HG02571 (cell line): ENCODE results near the gene SMC3.
A peak's percentile ranks its signal among the peaks of the same experiment; 100 is the strongest.
"Not testable (repeated sequence)": the region's sequence is repeated elsewhere in the genome, so short reads cannot be mapped to it uniquely, and the experiment has no call there.

Source experiments
- ATAC-seq: cut with Tn5 transposase; IDR thresholded peaks from one replicate; pipeline ENCODE4 v1.9.1; 2021; ENCODE audit warnings: mild to moderate bottlenecking, moderate library complexity; ENCODE audit not compliant: unreplicated experiment

SMC3 gene

DNA sequence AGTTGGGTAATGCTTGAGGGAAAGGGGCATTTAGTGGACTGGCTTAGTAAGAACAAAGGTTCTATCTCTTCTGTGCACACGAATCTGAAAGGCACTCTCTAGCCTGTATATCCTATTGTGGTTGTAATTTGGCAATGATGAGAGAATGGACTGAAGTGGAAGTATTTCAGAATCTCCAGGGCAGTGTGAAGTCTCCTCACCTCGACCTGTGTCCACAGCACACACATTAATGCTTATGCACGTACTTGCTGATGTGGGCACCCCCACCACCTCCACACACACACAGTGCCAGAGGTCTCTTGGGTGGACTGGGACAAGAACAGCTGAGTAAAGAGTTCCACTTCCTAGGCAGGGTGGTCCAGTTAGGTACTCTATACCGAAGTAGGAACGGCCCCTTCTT is 6.9 kb downstream of the SMC3 start:
- no peak for ATAC-seq

DNA sequence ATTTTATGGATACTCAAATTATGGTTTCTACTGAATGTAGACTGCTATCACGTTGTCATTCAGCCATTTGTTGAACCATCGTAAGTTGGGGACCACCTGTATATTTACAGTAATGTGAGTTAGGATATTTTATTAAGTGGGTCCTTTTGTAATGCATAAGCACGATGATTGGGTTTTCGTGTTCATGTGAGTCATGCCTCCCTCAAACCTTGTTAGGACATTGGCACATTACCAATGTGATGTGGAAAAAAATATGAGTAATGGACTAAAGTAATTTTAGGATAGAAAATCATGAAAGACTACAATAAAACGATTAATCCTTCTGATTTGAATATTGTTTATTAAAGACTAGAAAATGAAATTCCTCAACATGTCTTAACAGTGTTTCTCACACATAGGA is 8.7 kb downstream of the SMC3 start:
- no peak for ATAC-seq

DNA sequence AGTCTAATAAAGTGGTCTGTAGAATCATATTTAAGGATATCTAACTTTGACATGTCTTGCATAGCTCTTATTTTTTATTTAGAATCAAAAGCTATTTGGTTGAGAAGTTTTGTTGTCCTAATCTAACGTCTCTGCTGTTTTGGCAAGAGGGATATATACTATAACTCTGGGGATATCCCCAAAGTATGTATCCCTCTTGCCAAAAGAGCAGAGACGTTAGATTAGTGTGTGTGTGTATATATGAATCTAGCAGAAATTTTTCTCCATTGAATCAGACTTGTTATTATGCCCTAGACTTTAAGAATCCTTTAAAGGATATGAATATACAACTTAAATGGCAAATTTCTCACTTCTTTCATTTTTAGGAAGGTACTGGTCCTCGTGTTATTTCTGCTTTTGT is 9.6 kb downstream of the SMC3 start:
- no peak for ATAC-seq

DNA sequence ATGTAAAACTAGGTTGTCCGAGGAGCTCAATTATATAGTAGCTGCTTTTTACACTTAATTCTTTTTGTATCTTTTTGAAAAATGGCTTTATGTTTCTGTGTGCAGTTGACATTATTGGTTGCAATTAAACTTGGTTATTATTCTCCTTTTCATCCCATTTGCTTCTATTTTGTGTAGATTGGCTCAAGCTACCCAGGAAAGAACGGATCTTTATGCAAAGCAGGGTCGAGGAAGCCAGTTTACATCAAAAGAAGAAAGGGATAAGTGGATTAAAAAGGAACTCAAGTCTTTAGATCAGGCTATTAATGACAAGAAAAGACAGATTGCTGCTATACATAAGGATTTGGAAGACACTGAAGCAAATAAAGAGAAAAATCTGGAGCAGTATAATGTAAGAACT is 16.5 kb downstream of the SMC3 start:
- ATAC-seq: no peak

GRCh38 chr10:110591760-110592159 is 24.3 kb downstream of the SMC3 start:
- ATAC-seq: no peak

DNA sequence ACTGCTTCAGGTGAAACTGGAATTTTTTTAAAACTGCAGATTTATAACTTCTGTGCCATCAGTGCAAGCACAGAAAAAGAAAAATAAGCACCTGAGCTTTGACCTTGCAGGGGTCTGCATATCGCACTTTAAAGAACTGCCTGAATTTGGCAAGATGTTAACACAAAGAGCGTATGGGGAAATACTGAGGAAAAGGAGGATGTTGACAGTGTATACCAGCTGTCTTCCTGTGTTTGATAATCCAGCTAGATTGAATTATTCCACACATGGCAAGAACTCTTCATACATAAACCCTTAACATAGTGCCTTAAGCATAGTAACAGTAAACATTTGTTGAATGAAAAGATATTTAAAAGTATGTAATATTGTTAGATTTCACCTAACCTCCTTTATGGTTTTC is 30.0 kb downstream of the SMC3 start:
- no peak for ATAC-seq

GRCh38 chr10:110600487-110601101 is 33.1 kb downstream of the SMC3 start:
- ATAC-seq: no peak

DNA sequence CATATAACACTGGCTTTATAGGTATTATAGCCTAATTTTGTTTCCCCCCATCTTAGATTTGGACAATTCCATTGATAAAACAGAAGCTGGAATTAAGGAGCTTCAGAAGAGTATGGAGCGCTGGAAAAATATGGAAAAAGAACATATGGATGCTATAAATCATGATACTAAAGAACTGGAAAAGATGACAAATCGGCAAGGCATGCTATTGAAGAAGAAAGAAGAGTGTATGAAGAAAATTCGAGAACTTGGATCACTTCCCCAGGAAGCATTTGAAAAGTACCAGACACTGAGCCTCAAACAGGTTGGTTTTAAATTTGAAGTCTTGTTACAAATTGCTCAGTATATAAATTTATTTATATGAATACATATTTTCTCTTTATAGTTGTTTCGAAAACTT is 34.1 kb downstream of the SMC3 start:
- ATAC-seq: no peak

- no peak for ATAC-seq
These were observed 40.6 kb downstream of the SMC3 start for GRCh38 chr10:110608087-110608486.

- no peak for ATAC-seq
These were observed 42.1 kb downstream of the SMC3 start for GRCh38 chr10:110609605-110610004.

GRCh38 chr10:110610308-110610774 is 42.8 kb downstream of the SMC3 start:
- no peak for ATAC-seq

- ATAC-seq: not testable (repeated sequence)
These were observed 43.3 kb downstream of the SMC3 start for GRCh38 chr10:110610781-110611180.

DNA sequence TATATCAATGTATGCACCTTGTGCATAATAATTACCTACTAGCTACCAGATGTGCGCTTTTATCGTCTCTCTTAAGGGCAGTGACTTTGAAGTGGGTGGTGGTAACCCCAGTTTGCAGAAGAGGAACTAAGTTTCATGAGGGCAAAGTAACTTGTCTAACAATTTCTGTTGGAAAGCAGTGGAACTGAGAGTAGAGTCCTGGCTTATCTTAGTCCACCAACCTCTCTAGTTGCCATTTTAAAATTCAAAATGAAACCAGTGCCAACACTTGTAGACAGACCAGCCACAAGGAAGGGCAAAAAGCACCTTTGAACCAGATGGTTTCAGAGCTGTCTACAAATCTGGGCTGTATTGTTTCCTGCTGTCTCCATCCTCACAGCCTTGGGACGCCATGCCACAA is 44.6 kb downstream of the SMC3 start:
- ATAC-seq: no peak

DNA sequence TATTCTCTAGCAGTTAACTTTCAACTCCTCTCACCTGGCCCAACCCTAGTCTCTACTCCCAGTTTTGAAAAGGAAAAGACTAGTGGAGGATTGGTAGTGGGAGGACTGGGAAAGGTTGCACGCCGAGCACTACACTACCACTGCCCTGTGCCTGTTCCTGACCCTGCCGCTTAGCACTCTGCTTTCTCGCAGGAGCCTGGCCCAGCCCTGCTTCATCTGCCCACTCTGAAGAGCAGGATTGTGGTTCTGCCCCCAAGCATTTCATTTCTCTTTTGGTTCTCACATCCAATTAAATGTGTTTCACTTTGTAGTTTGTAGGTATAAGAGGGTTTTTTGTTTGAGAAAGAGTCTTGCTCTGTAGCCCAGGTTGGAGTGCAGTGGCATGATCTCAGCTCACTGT is 45.1 kb downstream of the SMC3 start:
- no peak for ATAC-seq

DNA sequence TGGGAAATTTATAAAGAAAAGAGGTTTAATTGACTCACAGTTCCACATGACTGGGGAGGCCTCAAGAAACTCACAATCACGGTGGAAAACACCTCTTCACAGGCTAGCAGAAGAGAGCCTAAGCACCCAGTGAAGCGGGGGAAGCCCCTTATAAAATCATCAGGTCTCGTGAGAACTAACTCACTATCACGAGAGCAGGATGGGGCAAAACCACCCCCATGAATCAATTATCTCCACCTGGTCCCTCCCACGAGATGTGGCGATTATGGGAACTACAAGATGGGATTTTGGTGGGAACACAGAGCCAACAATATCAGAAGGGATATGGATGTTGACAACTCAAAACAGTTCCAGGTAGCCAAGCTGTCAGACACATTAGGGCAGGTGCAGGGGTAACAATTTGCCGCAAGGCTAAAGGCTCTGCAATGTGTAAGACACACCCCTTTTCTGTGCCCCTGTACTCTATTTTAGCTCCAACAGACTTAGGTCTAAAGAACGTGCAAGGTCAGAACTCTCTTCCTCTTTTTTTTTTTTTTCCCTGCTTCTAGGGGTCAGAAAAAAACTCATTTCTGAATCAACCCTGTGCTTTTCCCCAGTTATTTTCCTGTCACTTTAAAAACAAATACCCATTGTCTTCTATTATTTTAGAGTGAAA is 46.0 kb downstream of the SMC3 start:
- no peak for ATAC-seq

- peak; percentile 51 for ATAC-seq
These were observed 46.6 kb downstream of the SMC3 start for GRCh38 chr10:110613996-110614495.

DNA sequence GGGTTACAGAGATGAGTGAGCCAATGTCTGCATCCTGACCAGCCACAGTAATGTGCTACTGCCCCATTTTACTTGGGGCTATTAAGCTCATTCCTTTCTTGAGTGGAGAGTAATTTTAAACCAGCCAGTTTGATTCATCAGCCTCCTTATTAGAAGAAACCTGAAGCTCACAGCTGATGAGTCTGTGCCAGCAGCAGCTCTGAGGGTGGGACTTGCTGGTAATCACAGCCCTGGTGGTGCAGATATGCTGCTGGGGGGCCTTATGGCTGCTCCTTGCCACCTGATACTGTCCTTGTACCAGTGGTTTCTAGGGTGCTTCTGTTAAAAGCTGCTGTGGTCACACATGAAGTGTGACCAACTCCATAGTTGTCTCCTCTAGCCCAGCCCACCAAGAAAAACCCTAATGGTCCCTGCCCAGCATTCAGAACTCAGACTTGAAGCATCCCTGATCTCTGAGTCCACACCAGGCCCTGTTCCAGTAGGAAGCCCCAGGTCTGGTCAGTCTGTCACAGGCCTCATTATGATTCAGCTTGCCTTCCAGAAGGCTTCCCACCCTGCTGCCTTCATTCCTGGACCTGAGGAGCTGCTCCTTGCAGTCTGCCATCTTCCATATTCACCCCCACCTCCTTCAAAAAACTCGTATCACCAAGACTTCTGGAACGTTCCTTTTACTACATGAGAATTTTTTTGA is 47.7 kb downstream of the SMC3 start:
- no peak for ATAC-seq

- ATAC-seq: no peak
These were observed 49.1 kb downstream of the SMC3 start for GRCh38 chr10:110616493-110617033.

DNA sequence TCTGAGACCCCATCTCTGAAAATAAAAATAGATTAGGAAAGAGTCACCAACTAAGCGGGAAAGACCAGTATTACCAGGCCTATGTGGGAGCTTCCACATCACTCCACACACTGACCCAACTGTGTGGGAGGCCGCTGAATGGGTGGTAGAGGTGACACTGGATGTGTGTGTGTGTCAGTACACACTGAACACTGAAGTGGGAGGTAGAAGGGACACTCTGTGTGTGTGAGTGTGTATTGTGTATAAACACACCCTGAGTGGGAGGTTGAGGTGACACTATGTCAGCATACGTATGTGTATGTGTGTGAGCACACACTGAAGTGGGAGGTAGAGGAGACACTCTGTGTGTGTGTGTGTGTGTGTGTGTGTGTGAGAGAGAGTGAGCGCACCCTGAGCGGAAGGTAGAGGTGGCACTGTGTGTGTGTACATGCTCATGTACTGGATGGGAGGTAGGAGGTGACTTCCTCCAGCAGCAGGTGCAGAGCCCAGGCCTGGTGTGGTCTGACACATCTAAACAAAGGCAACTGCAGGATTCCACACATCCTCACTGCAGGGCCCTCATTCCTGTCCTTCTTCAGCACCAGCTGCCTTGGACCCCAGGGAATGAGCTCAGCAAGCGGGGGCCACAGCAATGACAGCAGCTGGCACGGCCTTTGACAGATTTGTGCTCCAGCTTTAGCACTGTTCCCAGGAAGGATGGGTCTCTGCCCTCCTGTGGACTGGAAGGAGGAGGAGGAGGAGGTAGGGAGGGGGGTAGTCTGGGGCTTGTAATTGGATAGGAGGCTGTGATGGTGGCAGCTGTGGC is 50.1 kb downstream of the SMC3 start:
- no peak for ATAC-seq

DNA sequence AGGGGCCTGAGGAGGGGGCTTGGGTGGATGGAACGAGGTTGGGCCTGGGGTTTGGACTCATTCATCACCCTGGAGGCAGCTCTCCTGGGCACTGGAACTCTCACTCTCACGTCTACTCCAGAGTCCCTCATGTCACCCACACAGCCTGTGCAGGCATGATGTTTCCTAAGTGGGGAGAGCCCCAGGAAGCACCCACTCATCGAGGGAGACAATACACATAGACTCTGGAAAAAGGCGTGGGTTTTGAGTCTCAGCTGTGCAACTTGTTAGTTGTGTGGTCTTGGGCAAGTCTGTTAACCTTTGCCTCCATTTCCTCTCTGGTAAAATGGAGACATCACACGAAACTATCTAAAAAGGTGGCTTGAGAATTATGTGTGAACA is 50.7 kb downstream of the SMC3 start:
- no peak for ATAC-seq
